HEK293 (cell line): Measurements from ENCODE around the gene FSTL3.

Experiments used
- ELK4 ChIP-seq: IDR thresholded peaks from 2 replicates; pipeline ENCODE4 v1.6.1; 2011; ENCODE audit warnings: mild to moderate bottlenecking, low read depth, low read length, borderline replicate concordance
- SCRT2 ChIP-seq: fragments of 450-650 bp; formaldehyde crosslinking; IDR thresholded peaks from 2 replicates; pipeline ENCODE4 v1.5.1; 2016; ENCODE audit warnings: missing biosample characterization, missing genetic modification characterization
- ZSCAN30 ChIP-seq: fragments of 450-650 bp; IDR thresholded peaks from 2 replicates; pipeline ENCODE4 v1.5.1; 2018; ENCODE audit warnings: missing biosample characterization, mild to moderate bottlenecking, missing genetic modification characterization, moderate library complexity
- ZSCAN5A ChIP-seq: fragments of 450-650 bp; formaldehyde crosslinking; IDR thresholded peaks from 2 replicates; pipeline ENCODE4 v1.5.1; 2016; ENCODE audit warnings: missing biosample characterization, missing genetic modification characterization

GRCh38 chr19:633786-634639 lies 42.2 kb upstream of the FSTL3 start:
- no peak for TF ChIP-seq SCRT2
- no peak for TF ChIP-seq ZSCAN5A (tag by site-specific recombination)
- TF ChIP-seq ZSCAN30: no peak
- TF ChIP-seq ELK4: no peak
